ENCODE results near the gene FABP1.

Gene FABP1

DNA sequence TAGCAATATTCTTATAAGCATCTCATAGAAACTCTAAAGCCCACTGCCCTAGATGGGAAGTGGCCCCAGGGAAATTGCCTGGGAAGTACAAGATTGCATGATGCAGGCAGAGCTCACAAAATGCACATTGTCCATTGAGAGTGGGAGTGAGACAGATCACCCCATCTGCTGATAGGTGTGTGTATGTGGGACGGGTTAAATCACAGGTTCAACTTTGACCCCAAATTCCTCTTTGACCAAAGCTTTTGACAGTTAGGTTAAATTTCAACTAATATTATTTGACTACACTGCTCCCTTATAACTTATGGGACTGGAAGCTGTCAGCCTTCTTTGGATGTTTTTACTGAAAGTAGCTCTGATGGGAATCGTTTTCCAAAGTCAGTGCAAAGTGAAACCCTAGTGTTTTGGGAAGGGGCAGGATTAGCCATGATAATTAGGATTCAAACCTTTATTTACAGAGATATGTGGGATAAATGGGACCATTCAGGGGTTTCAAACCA lies 11.4 kb upstream of the FABP1 start:
- in situ Hi-C loops (cut with HindIII; ENCODE audit: low sequenced_read_pairs): no loop called here

DNA sequence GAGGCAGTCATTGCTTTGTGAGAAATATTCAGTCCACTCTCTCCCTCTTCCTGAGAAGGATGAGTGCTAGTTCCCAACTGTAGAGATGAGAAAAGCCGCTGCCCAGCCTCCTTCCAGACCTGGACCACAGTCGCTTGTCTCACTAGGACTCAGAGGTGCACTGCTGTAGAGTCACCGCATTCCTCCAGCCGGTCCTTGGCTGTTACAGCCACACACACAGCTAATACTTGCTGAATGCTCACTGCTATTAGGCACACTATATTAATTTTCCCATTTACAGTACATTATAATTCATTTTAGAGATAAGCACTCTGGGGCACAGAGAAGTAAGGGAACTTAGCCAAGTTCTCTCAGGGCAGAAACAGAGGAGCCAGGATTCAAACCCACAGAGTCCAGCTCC lies 10.0 kb upstream of the FABP1 start:
- in situ Hi-C loops (cut with HindIII; ENCODE audit: low sequenced_read_pairs): no loop called here

DNA sequence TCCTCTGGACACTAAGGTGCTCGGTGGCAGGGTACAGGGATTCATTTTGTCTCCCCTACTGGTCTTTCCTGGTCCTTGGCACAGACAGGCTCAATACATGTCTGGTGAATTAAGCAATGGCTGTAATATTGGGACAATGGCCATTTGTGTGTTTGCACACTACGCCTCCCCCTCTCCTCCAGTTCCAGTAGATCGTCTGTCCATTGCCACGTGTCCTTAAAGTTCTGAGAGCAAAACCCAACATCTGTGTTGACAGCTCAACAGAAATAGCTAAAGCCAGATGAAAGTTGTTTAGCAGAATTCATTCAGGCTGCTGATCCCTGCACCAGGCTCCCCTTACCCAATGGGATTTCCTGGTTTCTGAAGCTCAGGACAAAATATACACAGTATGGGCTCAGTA lies 9.0 kb upstream of the FABP1 start:
- in situ Hi-C loops (cut with HindIII; ENCODE audit: low sequenced_read_pairs): no loop called here

- in situ Hi-C loops (cut with HindIII; ENCODE audit: low sequenced_read_pairs): no loop called here
These were observed 6.0 kb upstream of the FABP1 start for GRCh38 chr2:88133875-88134274.

DNA sequence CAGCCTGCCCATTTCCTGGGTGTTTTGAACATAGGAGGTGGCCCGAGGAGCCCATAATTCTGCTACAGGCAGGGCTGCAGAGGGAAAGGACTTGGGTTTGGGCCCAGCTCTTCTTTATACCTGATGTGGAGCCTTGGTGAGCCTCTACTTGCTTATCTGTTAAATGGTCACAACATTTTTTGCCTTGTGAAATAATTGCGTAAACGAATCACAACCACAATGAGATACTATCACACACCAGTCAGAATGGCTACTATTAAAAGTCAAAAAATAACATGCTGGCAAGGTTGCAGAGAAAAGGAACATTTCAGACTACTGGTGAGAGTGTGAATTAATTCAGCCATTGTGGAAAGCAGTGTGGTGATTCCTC lies 4.1 kb upstream of the FABP1 start:
- in situ Hi-C loops (cut with HindIII; ENCODE audit: low sequenced_read_pairs): no loop called here

- in situ Hi-C loops (cut with HindIII; ENCODE audit: low sequenced_read_pairs): no loop called here
These were observed 3.5 kb upstream of the FABP1 start for GRCh38 chr2:88131201-88131998.

GRCh38 chr2:88129313-88129959 lies 1.6 kb upstream of the FABP1 start:
- in situ Hi-C loops (cut with HindIII; ENCODE audit: low sequenced_read_pairs): no loop called here

- in situ Hi-C loops (cut with HindIII; ENCODE audit: low sequenced_read_pairs): no loop called here
These were observed 921 bp upstream of the FABP1 start for GRCh38 chr2:88128654-88129312.

- in situ Hi-C loops (cut with HindIII; ENCODE audit: low sequenced_read_pairs): no loop called here
These were observed 299 bp downstream of the FABP1 start for GRCh38 chr2:88127638-88127887.

DNA sequence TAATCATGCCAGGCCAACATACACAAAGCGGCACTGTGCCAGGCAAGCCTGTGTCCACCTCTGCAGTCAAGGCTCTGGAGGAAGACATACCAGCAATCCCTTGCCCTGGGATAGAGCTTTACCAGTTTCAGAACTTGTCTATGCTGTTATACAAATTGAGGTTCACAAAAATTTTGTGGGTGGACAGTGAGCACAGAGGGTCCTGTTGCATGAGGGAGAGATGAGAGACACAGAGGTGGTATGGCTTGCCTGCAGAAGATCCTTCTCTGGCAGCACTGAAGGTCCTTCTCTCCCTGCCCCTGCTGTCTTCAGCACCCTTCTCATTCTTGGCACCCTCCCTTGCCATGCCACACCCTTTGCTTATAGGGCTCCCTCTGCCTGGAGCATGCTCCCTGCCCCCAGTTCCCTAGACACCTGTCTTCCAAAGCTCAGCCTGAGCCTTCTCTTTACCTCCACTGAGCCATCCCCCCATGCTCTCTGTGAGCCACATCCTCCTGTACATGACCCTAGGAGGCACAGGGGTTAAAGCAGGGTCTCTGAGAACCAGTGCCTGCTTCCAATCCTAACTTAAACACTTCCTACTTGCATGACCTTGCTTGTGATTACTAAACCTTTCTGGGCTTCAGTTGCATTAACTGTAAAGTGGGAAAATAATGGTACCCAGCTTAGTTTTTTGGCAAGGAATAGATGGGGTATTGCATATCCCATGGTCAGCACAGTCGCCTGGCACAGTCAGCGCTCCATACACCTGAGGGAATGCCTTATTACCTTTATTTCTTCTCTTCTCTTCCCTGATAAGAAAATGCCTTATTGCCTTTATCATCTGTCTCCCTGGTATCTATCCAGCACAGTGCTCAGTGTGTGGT lies 857 bp downstream of the FABP1 start:
- in situ Hi-C loops (cut with HindIII; ENCODE audit: low sequenced_read_pairs): no loop called here

- in situ Hi-C loops (cut with HindIII; ENCODE audit: low sequenced_read_pairs): no loop called here
These were observed 1.7 kb downstream of the FABP1 start for GRCh38 chr2:88125924-88126771.

DNA sequence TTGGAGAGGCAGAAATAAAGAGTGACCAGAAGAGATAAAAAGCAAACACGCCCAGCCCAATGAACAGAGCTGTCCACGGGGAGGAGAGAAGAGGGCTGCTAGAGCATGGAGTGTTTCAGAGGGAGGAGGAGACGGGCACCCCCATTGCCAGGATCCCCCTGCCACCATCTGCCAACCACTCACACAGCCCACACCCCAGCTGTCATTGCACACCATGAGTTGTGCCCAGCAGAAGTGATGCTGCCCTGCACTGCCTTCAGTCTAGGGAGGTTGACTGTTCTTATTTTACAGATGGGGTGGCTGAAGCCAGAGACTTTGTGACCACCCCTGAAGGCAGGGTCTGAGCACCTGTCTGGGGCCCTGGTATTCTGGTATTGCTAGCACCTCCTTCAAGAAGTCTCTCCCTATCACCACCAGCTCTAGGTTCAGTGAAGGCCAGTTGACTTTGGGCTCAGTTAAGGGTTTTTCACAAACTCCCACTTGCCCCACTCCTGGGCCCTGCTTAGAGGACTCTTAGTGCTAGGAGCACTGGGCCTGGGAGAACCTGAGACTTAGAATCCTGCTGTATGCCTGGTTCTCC lies 2.4 kb downstream of the FABP1 start:
- in situ Hi-C loops (cut with HindIII; ENCODE audit: low sequenced_read_pairs): no loop called here

- in situ Hi-C loops (cut with HindIII; ENCODE audit: low sequenced_read_pairs): no loop called here
These were observed 3.6 kb downstream of the FABP1 start for GRCh38 chr2:88123975-88124917.

GRCh38 chr2:88123164-88123974 lies 4.5 kb downstream of the FABP1 start:
- in situ Hi-C loops (cut with HindIII; ENCODE audit: low sequenced_read_pairs): no loop called here

GRCh38 chr2:88122141-88122884 lies 5.5 kb downstream of the FABP1 start:
- in situ Hi-C loops (cut with HindIII; ENCODE audit: low sequenced_read_pairs): no loop called here

DNA sequence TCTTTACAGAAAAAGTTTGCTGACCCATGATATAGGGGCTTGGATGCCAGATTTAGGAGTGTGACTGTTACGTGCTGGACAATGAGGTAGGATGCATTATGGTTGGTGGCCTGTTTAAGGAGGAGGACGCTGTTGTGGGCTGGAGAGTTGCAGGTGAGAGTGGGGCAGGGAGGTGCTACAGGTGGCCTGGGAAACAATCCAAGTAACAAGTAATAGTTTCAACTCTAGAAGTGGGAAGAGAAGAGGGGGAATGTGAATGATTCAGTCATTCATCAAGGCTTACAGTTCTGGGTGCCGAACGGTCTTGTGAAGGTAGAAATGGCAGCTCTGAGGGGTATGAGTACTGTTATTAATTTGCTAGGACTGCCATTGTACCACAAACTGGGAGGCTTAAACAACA lies 6.2 kb downstream of the FABP1 start:
- in situ Hi-C loops (cut with HindIII; ENCODE audit: low sequenced_read_pairs): no loop called here

DNA sequence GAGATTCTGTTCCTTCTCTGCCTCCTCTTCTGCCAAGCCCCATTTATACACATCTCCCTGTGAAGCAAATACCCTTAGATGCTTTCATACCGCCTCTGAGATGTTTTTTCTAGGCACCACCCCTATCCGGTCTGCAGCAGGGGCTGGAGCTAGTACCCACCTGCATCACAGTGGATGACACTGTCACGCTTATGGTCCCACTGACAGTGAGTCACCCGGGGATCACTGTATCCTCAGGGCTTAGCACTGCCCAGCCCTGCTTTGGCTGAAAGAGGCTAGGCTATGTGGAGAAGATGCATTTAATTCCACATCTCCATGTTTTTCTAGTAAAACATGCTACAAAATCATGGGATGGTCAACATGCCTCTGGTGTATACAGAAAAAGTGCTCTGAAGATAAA lies 9.9 kb downstream of the FABP1 start:
- in situ Hi-C loops (cut with HindIII; ENCODE audit: low sequenced_read_pairs): no loop called here
